Hepatocyte (in vitro differentiated cells): ENCODE data around the gene LRRK1. TPM values are rescaled to one million over a fixed set of nuclear protein-coding genes. Genes with fewer than 3 reads are reported as not detected.

Experiments used
- DNase-seq: peaks from one replicate; pipeline ENCODE4 v3.0.0-alpha.2; 2016; ENCODE audit warnings: low spot score
- H2AFZ ChIP-seq: fragments of 200-600 bp; sonication (generic); 2 replicates; pipeline ENCODE4 v1.6.0; 2016; ENCODE audit warnings: antibody characterized with exemption, mild to moderate bottlenecking
- H3K27ac ChIP-seq: fragments of 200-600 bp; sonication (generic); 2 replicates; pipeline ENCODE4 v1.5.1; 2016; ENCODE audit warnings: mild to moderate bottlenecking
- H3K27me3 ChIP-seq: fragments of 200-600 bp; sonication (generic); 2 replicates; pipeline ENCODE4 v1.6.1; 2016
- H3K36me3 ChIP-seq: fragments of 200-600 bp; sonication (generic); replicated peaks from 2 replicates; pipeline ENCODE4 v1.5.1; 2016; ENCODE audit warnings: low read depth; ENCODE audit not compliant: insufficient read depth
- H3K4me1 ChIP-seq: fragments of 200-600 bp; sonication (generic); 2 replicates; pipeline ENCODE4 v1.5.1; 2016; ENCODE audit warnings: mild to moderate bottlenecking, moderate library complexity; ENCODE audit not compliant: insufficient read depth
- H3K4me2 ChIP-seq: fragments of 200-600 bp; sonication (generic); 2 replicates; pipeline ENCODE4 v1.6.0; 2016
- H3K4me3 ChIP-seq: fragments of 200-600 bp; sonication (generic); 2 replicates; pipeline ENCODE4 v1.5.1; 2016; ENCODE audit warnings: mild to moderate bottlenecking
- H3K79me2 ChIP-seq: fragments of 200-600 bp; sonication (generic); 2 replicates; pipeline ENCODE4 v1.6.0; 2017; ENCODE audit warnings: mild to moderate bottlenecking
- H3K9me2 ChIP-seq: fragments of 200-600 bp; sonication (generic); replicated peaks from 2 replicates; pipeline ENCODE4 v1.6.0; 2017; ENCODE audit warnings: mild to moderate bottlenecking; ENCODE audit not compliant: insufficient read depth
- H3K9me3 ChIP-seq: fragments of 200-600 bp; sonication (generic); 2 replicates; pipeline ENCODE4 v1.5.1; 2016; ENCODE audit warnings: low read depth, mild to moderate bottlenecking
- H4K20me1 ChIP-seq: fragments of 200-600 bp; sonication (generic); 2 replicates; pipeline ENCODE4 v1.6.0; 2016; ENCODE audit warnings: mild to moderate bottlenecking; ENCODE audit not compliant: insufficient read depth, poor library complexity, severe bottlenecking
- EZH2 ChIP-seq: fragments of 200-600 bp; sonication (generic); IDR thresholded peaks from 2 replicates; pipeline ENCODE4 v1.6.1; 2016; ENCODE audit warnings: antibody characterized with exemption, mild to moderate bottlenecking, borderline replicate concordance
- EZH2phosphoT487 ChIP-seq: fragments of 200-600 bp; sonication (generic); IDR thresholded peaks from one replicate; pipeline ENCODE4 v1.6.1; 2018; ENCODE audit warnings: antibody characterized with exemption, mild to moderate bottlenecking, low read depth, moderate library complexity; ENCODE audit not compliant: unreplicated experiment, severe bottlenecking
- WGBS: methylation state at CpG from one replicate; pipeline ENCODE4 v1.1.6; 2016; ENCODE audit warnings: low lambda C conversion rate; ENCODE audit errors: missing lambda C conversion rate; 5-methylcytosine and 5-hydroxymethylcytosine counted together
- polyA plus RNA-seq: library from polyadenylated mRNA; unstranded; fragments of >200 nt; fragmentation: Nextera tagmentation; extraction: Ambion mirVana; gene quantifications from 2 replicates; pipeline ENCODE4 v1.2.1, GENCODE V29; 2016
- total RNA-seq: library from RNA; depleted of rRNA; stranded (reverse); fragments of >200 nt; gene quantifications from 2 replicates; pipeline ENCODE4 v1.2.3, GENCODE V29; 2014
- TF ChIP-seq, protein P1 (sequence below): fragments of 200-600 bp; sonication (generic); IDR thresholded peaks from 2 replicates; pipeline ENCODE4 v1.5.1; 2016; ENCODE audit warnings: antibody characterized with exemption, mild to moderate bottlenecking; ENCODE audit not compliant: poor library complexity

Gene LRRK1
- total and polyA plus RNA-seq, 2 experiments from 2014 or later: 2.1 TPM

- no peak for DNase-seq
- WGBS: 95% methylated on average over 4 of the region's 4 CpGs
- TF ChIP-seq EZH2phosphoT487 (no peak), EZH2 (no peak)
- TF ChIP-seq, protein P1, sequence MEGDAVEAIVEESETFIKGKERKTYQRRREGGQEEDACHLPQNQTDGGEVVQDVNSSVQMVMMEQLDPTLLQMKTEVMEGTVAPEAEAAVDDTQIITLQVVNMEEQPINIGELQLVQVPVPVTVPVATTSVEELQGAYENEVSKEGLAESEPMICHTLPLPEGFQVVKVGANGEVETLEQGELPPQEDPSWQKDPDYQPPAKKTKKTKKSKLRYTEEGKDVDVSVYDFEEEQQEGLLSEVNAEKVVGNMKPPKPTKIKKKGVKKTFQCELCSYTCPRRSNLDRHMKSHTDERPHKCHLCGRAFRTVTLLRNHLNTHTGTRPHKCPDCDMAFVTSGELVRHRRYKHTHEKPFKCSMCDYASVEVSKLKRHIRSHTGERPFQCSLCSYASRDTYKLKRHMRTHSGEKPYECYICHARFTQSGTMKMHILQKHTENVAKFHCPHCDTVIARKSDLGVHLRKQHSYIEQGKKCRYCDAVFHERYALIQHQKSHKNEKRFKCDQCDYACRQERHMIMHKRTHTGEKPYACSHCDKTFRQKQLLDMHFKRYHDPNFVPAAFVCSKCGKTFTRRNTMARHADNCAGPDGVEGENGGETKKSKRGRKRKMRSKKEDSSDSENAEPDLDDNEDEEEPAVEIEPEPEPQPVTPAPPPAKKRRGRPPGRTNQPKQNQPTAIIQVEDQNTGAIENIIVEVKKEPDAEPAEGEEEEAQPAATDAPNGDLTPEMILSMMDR: no peak
Observed at GRCh38 chr15:100930306-100930848, 11.2 kb downstream of the LRRK1 start.

DNA sequence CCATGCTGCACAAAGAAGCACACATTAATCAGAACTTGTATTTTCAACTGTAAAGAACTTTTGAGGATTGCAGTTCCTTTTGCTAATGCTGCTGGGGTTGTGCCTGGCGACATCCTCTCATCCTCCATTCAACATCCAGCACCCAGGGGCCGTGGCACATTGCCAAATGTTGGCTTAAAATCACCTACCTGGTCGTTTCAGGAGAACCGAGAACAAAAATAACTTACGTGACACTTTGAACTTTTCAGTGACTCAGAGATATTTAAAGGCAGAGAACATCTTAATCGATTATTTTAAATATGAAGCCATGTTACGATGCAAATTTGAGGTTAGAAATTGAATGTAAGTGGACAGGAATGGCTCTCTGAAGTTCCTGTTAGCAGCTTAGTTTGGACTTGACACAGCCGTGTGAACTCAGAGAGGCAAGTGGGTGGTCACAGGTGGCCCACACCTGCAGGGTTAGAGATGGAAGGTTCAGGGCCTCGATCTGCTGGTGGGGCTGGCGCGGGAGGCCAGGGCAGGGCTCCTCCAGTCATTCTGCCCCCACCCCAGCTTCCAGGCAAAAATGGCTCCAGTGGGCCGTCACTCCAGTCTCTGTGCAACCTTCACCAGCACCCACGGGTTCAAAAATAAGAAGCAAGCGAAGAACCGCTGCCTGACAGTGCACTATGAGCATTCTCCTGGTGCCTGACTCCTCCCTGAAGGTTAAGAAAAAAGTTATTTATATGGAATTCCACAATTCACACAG lies 12.2 kb downstream of the LRRK1 start:
- no peaks in the 10 kb centered on the region for H3K36me3 ChIP-seq
- no peak overlapping the region for H3K27ac ChIP-seq
- no peak overlapping the region for H3K4me3 ChIP-seq
- H3K9me3 ChIP-seq: no peaks in the 10 kb centered on the region
- no peaks in the 10 kb centered on the region for H3K9me2 ChIP-seq
- TF ChIP-seq EZH2 (no peak), EZH2phosphoT487 (no peak)
- TF ChIP-seq, protein P1: no peak
- H4K20me1 ChIP-seq: no peaks in the 10 kb centered on the region
- no peak for DNase-seq
- no peaks in the 10 kb centered on the region for H3K4me1 ChIP-seq
- 88% methylated on average over 15 of the region's 15 CpGs for WGBS
- H3K79me2 ChIP-seq: no peaks in the 10 kb centered on the region
- no peaks in the 10 kb centered on the region for H3K27me3 ChIP-seq
- no peak overlapping the region for H3K4me2 ChIP-seq
- no peak overlapping the region for H2AFZ ChIP-seq

More at GRCh38 chr15:100930306-100930848, 11.2 kb downstream of the LRRK1 start:
- Histone ChIP-seq H3K36me3 (no peaks in the 10 kb centered on the region), H3K4me3 (no peak overlapping the region), H3K27ac (no peak overlapping the region), H2AFZ (no peak overlapping the region), H3K9me2 (no peaks in the 10 kb centered on the region), H3K27me3 (no peaks in the 10 kb centered on the region), H3K4me1 (no peaks in the 10 kb centered on the region), H4K20me1 (no peaks in the 10 kb centered on the region), H3K9me3 (no peaks in the 10 kb centered on the region), H3K4me2 (no peak overlapping the region), H3K79me2 (no peaks in the 10 kb centered on the region)

GRCh38 chr15:100932676-100933348 lies 13.7 kb downstream of the LRRK1 start:
- Histone ChIP-seq H3K4me3 (no peak overlapping the region), H3K36me3 (no peaks in the 10 kb centered on the region), H4K20me1 (no peaks in the 10 kb centered on the region), H3K27me3 (no peaks in the 10 kb centered on the region), H3K4me2 (no peak overlapping the region), H3K9me3 (no peaks in the 10 kb centered on the region), H3K79me2 (no peaks in the 10 kb centered on the region), H3K27ac (no peak overlapping the region), H3K9me2 (no peaks in the 10 kb centered on the region), H3K4me1 (no peaks in the 10 kb centered on the region), H2AFZ (no peak overlapping the region)
- TF ChIP-seq EZH2 (no peak), EZH2phosphoT487 (no peak)
- TF ChIP-seq, protein P1: no peak
- DNase-seq: no peak
- WGBS: 76% methylated on average over 7 of the region's 7 CpGs
